ENCODE results near the gene TSPAN12.

GRCh38 chr7:120834726-120835125 lies 23.2 kb downstream of the TSPAN12 start:
- TF ChIP-seq POLR2A (IDR thresholded peaks at IDR 0.05) (no peak), CTCF (IDR thresholded peaks at IDR 0.05) (no peak), EP300 (IDR thresholded peaks at IDR 0.05) (no peak)

Measured in ovary (tissue), 3 donors.